H4 (cell line): Measurements from ENCODE around the gene ZNF383. TPM values are rescaled to one million over a fixed set of nuclear protein-coding genes. Genes with fewer than 3 reads are reported as not detected.
"Not testable (repeated sequence)": the region's sequence is repeated elsewhere in the genome, so short reads cannot be mapped to it uniquely, and the experiment has no call there.

Experiments used
- DNase-seq: peaks from one replicate; pipeline ENCODE4 v3.0.0-alpha.2; 2015; ENCODE audit warnings: low spot score
- total RNA-seq: library from RNA; depleted of rRNA; stranded (reverse); fragments of >200 nt; shearing (Covaris generic); gene quantifications from 2 replicates; pipeline ENCODE4 v1.2.3, GENCODE V29; 2014; rRNA removed

The ZNF383 gene
- 3.2 and 4.7 TPM in 2 replicates for total RNA-seq

GRCh38 chr19:37217775-37218591 is at the start of gene ZNF383:
Gene ZNF383, plus strand, starts transcription at chr19:37218214. Its CDS starts 12,240 bp downstream, at chr19:37230454.
- DNase-seq: peak; percentile 76

GRCh38 chr19:37172368-37173366 is 45.3 kb upstream of the ZNF383 start, which contains the start of gene ZNF585A:
Gene ZNF585A, minus strand, starts transcription at chr19:37172695. Its CDS starts 2,785 bp downstream, at chr19:37169910.
- DNase-seq: peak; percentile 94

DNA sequence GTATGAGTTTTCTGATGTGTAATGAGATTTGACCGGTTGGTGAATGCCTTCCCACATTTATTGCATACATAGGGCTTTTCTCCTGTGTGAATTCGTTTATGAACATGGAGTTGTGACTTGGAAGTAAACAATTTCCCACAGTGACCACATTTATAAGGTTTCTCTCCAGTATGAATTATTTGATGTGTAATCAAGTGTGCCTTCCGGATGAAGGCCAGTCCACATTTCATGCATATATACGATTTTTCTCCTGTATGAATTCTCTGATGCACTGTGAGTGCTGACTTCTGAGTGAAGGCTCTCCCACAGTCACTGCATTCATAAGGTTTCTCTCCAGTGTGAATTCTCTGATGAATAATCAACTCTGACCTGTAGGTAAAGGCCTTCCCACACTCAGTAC is 31.9 kb upstream of the ZNF383 start:
- DNase-seq: not testable (repeated sequence)

DNA sequence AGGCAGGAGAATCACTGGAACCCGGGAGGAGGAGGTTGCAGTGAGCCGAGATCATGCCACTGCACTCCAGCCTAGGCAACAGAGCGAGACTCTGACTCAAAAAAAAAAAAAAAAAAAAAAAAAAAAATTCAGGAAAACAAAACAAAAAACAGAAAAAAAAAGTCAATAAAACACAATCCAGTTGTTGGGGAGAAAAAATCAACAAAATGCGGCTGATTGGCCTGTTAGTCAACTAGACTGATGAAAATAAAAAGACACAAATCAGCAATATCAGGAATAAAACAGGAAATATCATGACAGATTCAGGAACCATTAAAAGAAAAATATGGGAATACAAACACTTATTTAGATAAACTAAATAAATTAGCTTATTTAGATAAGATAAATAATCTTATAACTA is 22.8 kb upstream of the ZNF383 start:
- DNase-seq: not testable (repeated sequence)

DNA sequence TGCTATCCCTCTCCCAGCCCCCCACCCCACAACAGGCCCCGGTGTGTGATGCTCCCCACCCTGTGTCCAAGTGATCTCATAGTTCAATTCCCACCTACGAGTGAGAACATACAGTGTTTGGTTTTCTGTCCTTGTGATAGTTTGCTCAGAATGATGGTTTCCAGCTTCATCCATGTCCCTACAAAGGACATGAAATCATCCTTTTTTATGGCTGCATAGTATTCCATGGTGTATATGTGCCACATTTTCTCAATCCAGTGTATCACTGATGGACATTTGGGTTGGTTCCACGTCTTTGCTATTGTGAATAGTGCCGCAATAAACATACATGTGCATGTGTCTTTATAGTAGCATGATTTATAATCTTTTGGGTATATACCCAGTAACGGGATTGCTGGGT is 20.9 kb upstream of the ZNF383 start:
- DNase-seq: not testable (repeated sequence)

- DNase-seq: no peak
Measured at GRCh38 chr19:37197768-37198167, 20.2 kb upstream of the ZNF383 start.

DNA sequence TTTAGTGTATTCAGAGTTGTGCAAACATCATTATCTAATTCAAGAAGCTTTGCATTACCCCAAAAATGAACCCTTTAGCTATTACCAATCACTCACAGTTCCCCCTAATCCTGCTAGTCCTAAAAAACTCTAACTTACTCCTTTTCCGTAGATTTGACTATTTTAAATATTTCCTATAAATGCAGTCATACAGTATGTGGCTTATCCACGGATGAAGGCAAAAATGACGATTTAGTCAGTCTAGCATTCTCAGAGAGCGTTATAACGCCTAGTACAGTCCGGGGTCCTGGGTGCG is 587 bp upstream of the ZNF383 start:
- no peak for DNase-seq

GRCh38 chr19:37218592-37218935 is 550 bp downstream of the ZNF383 start:
- no peak for DNase-seq

- DNase-seq: no peak
Measured at GRCh38 chr19:37220383-37220782, 2.4 kb downstream of the ZNF383 start.

GRCh38 chr19:37221136-37221535 is 3.1 kb downstream of the ZNF383 start:
- DNase-seq: no peak

DNA sequence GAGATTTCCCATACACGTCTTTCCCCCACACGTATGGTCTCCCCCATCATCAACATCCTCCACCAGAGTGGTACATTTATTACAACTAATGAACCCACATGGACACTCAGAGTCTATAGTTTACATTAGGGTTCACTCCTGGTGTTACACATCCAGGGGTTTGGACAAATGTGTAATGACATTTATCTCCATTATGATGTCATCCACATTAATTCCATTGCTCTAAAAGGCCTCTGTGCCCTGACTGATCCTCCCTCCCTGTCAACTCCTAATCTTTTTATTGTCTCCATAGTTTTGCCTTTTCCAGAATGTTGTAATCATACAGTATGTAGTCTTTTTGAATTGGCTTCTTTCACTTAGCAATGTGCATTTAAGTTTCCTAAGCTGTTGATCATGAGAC is 8.2 kb downstream of the ZNF383 start:
- DNase-seq: no peak

DNA sequence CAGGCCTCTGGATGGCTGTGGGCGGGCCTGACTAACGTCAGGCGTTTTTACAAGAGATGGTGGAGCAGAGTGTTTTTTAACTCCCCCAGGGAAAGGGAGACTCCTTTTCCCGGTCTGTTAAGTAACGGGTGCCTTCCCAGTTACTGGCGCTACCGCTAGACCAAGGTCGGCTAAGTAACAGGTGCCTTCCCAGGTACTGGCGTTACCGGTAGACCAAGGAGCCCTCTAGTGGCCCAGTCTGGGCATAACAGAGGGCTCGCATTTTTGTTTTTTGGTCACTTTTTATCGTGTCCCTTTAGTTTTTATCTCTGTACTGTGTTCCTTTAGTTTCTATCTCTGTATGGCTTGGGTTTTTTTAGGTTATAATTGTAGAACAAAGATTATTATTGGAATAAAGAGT is 10.0 kb downstream of the ZNF383 start:
- no peak for DNase-seq

GRCh38 chr19:37243206-37243632 is 25.2 kb downstream of the ZNF383 start:
- DNase-seq: no peak

- peak; percentile 96 for DNase-seq
Measured at GRCh38 chr19:37251308-37252229, 33.6 kb downstream of the ZNF383 start.

DNA sequence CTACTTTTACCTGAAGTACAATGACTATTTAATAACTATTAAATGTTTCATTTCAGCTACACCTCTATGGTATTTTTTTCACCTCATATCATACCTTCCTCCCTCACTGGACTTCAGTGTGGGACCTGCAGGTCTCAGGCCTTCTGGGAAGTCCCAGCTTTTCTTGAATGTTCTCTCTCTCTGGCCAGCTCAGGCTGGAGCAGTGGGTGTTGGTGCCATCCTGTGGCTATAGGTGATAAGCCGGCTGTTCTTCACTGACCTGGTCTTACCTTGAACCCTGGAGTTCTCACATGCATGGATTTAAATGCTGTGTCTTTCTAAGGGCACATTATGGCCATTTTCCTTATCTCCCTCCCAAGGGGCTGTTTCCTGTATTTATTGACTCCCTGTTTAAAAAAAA is 45.0 kb downstream of the ZNF383 start:
- DNase-seq: not testable (repeated sequence)

DNA sequence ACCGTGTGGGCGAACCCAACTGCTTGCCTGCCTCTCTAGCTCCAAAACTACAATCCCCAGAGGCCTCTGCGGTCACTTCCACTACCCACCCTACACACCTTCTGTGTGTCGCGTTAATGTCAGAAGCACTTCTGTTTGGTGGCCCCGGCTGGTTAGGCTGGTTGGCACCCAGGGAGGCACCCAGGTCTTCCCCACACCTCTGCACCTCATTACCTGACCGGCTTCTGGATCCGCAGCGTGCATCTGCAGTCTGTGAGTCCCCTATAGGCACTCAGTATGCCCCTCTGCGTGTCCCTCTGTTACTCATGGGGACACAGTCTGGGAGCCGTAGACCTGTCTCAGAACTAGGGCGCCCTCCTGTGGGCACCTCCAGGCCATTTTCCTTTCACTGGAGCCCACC is 49.0 kb downstream of the ZNF383 start:
- DNase-seq: not testable (repeated sequence)

DNA sequence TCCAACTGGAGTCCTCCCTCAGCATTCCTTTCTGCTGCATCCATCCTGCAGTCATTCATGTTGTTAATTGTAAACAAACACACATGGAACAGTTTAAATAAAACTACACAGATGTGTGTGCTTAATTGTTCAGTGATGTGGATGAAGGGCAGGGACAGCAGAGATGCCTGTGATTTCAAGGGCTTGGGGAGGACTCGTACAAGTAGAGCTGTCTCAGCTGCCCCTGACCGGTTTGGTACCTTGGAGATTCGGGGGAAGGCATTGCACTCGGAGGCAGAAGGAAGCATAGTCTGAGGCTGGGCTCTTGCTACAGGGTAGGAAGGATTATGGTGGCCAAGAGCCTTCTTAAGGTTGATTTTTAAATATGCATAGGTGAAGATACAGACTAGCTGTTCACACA is 49.7 kb downstream of the ZNF383 start:
- not testable (repeated sequence) for DNase-seq

DNA sequence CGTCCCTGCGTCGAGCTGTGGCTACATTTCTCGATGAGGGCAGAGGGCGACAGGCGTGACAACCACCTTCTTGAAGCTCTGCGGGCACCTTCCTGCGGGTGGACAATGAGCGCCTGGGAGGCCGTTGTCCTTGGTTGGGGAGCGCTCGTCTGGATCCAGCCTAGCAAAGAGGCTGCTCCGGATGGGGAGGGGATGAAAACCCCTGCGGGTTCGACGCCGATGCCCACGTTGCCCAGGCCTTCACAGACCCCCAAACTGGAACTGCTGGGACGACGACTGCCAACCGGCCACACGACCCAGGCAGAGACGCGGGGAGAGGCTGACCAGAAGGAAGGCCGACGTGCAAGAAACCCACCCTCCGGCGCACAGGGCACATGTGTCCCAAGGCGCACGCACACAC is 62.6 kb downstream of the ZNF383 start:
- DNase-seq: not testable (repeated sequence)

DNA sequence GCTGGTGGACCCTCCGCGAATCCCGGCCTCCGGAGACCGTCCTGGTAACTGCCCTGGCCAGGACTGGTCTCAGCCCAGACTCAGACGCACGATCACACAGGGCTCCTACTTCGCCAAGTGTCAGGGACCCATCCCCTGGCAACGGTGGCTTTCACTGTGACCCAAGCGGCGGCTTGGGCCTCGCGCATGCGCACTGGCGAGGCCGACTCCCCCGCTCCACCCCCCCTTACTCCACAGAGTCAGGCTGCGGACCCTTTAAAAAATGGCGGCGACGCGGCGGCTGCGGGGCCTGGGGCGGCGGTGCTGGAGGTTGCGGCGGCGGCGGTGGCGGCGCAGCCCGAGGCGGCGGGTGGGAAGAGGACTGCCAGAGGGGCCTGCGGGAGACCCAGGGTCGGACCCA is 66.0 kb downstream of the ZNF383 start:
- DNase-seq: not testable (repeated sequence)

GRCh38 chr19:37289229-37289628 is 71.2 kb downstream of the ZNF383 start:
- not testable (repeated sequence) for DNase-seq
